GM23338 (cell line): ENCODE measurements around the gene SRGAP3. TPM values are rescaled to one million over a fixed set of nuclear protein-coding genes. Genes with fewer than 3 reads are reported as not detected.
A peak's percentile ranks its signal among the peaks of the same experiment; 100 is the strongest.

ENCODE experiments used
- ATAC-seq: fragments of 200-7000 bp; cut with Tn5 transposase; 3 replicates; pipeline ENCODE4 v1.9.1; 2020
- DNase-seq: peaks from one replicate; pipeline ENCODE4 v3.0.0-alpha.2; 2015; ENCODE audit warnings: low spot score
- H2AFZ ChIP-seq: fragments of 200-600 bp; sonication (generic); 2 replicates; pipeline ENCODE4 v1.8.0; 2016; ENCODE audit warnings: antibody characterized with exemption, mild to moderate bottlenecking, moderate library complexity
- H3F3A ChIP-seq: fragments of 200-600 bp; sonication (generic); replicated peaks from 2 replicates; pipeline ENCODE4 v1.8.0; 2017; ENCODE audit warnings: antibody characterized with exemption, mixed run types, low read depth
- H3K27ac ChIP-seq: fragments of 200-600 bp; sonication (generic); 2 replicates; pipeline ENCODE4 v1.6.1; 2016; ENCODE audit warnings: low read depth
- H3K27me3 ChIP-seq: fragments of 200-600 bp; sonication (generic); 2 replicates; pipeline ENCODE4 v1.8.0; 2016; ENCODE audit warnings: mild to moderate bottlenecking, mixed run types, moderate library complexity; ENCODE audit not compliant: insufficient read depth
- H3K36me3 ChIP-seq: fragments of 200-600 bp; sonication (generic); 2 replicates; pipeline ENCODE4 v1.8.0; 2016; ENCODE audit warnings: mild to moderate bottlenecking; ENCODE audit not compliant: insufficient read depth
- H3K4me1 ChIP-seq: fragments of 200-600 bp; sonication (generic); 2 replicates; pipeline ENCODE4 v1.8.0; 2016; ENCODE audit warnings: mild to moderate bottlenecking, moderate library complexity; ENCODE audit not compliant: insufficient read depth
- H3K4me2 ChIP-seq: fragments of 200-600 bp; sonication (generic); 2 replicates; pipeline ENCODE4 v1.7.1; 2017; ENCODE audit warnings: mixed run types
- H3K4me3 ChIP-seq: fragments of 200-600 bp; sonication (generic); 2 replicates; pipeline ENCODE4 v1.6.1; 2016; ENCODE audit warnings: mixed run types
- H3K79me2 ChIP-seq: fragments of 200-600 bp; sonication (generic); replicated peaks from 2 replicates; pipeline ENCODE4 v1.8.0; 2017; ENCODE audit warnings: mild to moderate bottlenecking; ENCODE audit not compliant: insufficient read depth
- H3K9me2 ChIP-seq: fragments of 200-600 bp; sonication (generic); 2 replicates; pipeline ENCODE4 v1.8.0; 2017; ENCODE audit not compliant: insufficient read depth
- H4K20me1 ChIP-seq: fragments of 200-600 bp; sonication (generic); replicated peaks from 2 replicates; pipeline ENCODE4 v1.8.0; 2017; ENCODE audit warnings: mild to moderate bottlenecking; ENCODE audit not compliant: insufficient read depth
- H3K27ac Mint-ChIP-seq: 2 replicates; pipeline ENCODE4 v1.8.0; 2020; ENCODE audit warnings: inconsistent platforms, mild to moderate bottlenecking, moderate library complexity, mixed read lengths
- H3K27me3 Mint-ChIP-seq: 3 replicates; pipeline ENCODE4 v1.8.0; 2022; ENCODE audit warnings: low read depth, mild to moderate bottlenecking, moderate library complexity, mixed read lengths, inconsistent platforms; ENCODE audit not compliant: insufficient read depth, poor library complexity
- H3K36me3 Mint-ChIP-seq: 3 replicates; pipeline ENCODE4 v1.8.0; 2021; ENCODE audit warnings: low read depth, mild to moderate bottlenecking, inconsistent platforms, moderate library complexity, mixed read lengths
- H3K4me1 Mint-ChIP-seq: 3 replicates; pipeline ENCODE4 v1.8.0; 2020; ENCODE audit warnings: mild to moderate bottlenecking, inconsistent platforms, mixed read lengths
- H3K4me3 Mint-ChIP-seq: 3 replicates; pipeline ENCODE4 v1.8.0; 2021; ENCODE audit warnings: moderate library complexity, mild to moderate bottlenecking, inconsistent platforms, mixed read lengths
- H3K9me3 Mint-ChIP-seq: 3 replicates; pipeline ENCODE4 v1.8.0; 2020; ENCODE audit warnings: moderate library complexity, mild to moderate bottlenecking, inconsistent platforms, mixed read lengths
- EZH2phosphoT487 ChIP-seq: fragments of 200-600 bp; sonication (generic); IDR thresholded peaks from one replicate; pipeline ENCODE4 v1.8.1; 2018; ENCODE audit warnings: antibody characterized with exemption; ENCODE audit not compliant: unreplicated experiment
- JUNB ChIP-seq: IDR thresholded peaks from one replicate; pipeline ENCODE4 v1.6.1; 2016; ENCODE audit warnings: antibody characterized with exemption; ENCODE audit not compliant: unreplicated experiment
- ZNF114 ChIP-seq: fragments of 250-450 bp; sonication (Bioruptor Pico); IDR thresholded peaks from 2 replicates; pipeline ENCODE4 v1.5.0; 2020; ENCODE audit warnings: mild to moderate bottlenecking, moderate library complexity
- ZNF331 ChIP-seq: fragments of 250-450 bp; sonication (Bioruptor Pico); IDR thresholded peaks from 2 replicates; pipeline ENCODE4 v1.5.0; 2020; ENCODE audit warnings: low read depth, mild to moderate bottlenecking, moderate library complexity
- polyA plus RNA-seq: library from polyadenylated mRNA; unstranded; fragments of >200 nt; fragmentation: Nextera tagmentation; extraction: Ambion mirVana; gene quantifications from 2 replicates; pipeline ENCODE4 v1.2.1, GENCODE V29; 2016
- total RNA-seq: library from RNA; depleted of rRNA; stranded (reverse); fragments of >200 nt; shearing (Covaris generic); gene quantifications from 2 replicates; pipeline ENCODE4 v1.2.3, GENCODE V29; 2014
- TF ChIP-seq, protein P1 (sequence below): fragments of 250-450 bp; sonication (Bioruptor Pico); IDR thresholded peaks from 2 replicates; pipeline ENCODE4 v1.5.0; 2020; ENCODE audit warnings: mild to moderate bottlenecking, moderate library complexity

The SRGAP3 gene
- total and polyA plus RNA-seq, 2 experiments from 2014 or later = 6.4 to 9.4 TPM

DNA sequence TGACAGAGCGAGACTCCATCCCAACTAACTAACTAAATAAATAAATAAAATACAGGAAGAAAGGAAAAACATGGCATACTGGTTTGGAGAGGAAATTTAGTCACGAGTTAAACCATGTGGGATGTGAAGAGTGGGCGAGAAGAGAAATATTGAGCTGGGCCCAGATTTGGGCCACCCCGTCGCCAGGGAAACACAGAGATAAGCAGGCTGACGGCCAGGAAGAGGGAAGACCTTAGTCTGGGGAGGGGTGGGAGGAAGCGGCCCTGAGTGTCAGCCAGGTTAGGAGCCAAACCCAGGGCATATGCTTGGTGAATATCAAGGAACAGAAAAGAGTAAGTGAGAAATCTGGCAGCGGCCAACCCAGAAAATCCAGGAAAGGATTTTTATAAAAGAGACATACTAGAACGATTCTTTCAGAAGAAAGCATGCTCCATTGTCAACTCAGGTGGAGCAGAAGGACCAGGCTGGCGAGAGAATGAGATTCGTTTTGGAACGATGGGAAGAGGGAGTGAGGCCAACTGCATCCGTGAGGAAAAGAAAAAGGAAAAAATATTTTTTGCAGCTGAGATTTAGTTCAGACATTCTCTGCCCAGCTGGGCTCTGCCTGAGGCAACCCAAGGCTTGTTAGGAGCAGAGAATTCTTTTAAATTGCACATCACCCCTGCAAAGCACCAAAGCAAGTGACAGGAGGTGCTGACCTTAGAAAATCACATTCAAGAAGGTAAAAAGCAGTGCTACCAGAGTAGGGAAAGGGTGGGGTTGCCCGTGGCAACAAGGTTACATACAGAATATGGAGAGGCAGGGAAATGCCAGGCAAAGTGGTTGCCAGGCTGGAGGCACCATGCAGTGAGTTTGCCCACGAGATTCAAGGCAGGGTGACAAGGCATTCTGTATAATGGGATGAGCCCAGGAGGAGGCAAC, 226.9 kb downstream of the SRGAP3 start:
- H3K4me2 ChIP-seq = no peak overlapping the region
- no peaks in the 10 kb centered on the region for H3F3A ChIP-seq
- DNase-seq = peak; percentile 17
- no peaks in the 10 kb centered on the region for H3K79me2 ChIP-seq
- H3K27ac ChIP-seq = no peak overlapping the region
- no peaks in the 10 kb centered on the region for H4K20me1 ChIP-seq
- no peaks in the 10 kb centered on the region for H3K36me3 Mint-ChIP-seq
- no peaks in the 10 kb centered on the region; the same call in 1 of the 2 replicates for H3K36me3 ChIP-seq
- H3K9me2 ChIP-seq = no peaks in the 10 kb centered on the region
- H3K9me3 Mint-ChIP-seq = no peaks in the 10 kb centered on the region
- no peak overlapping the region for H3K4me3 ChIP-seq
- no peak overlapping the region for H2AFZ ChIP-seq
- H3K27me3 ChIP-seq = no peaks in the 10 kb centered on the region
- TF ChIP-seq, protein P1, sequence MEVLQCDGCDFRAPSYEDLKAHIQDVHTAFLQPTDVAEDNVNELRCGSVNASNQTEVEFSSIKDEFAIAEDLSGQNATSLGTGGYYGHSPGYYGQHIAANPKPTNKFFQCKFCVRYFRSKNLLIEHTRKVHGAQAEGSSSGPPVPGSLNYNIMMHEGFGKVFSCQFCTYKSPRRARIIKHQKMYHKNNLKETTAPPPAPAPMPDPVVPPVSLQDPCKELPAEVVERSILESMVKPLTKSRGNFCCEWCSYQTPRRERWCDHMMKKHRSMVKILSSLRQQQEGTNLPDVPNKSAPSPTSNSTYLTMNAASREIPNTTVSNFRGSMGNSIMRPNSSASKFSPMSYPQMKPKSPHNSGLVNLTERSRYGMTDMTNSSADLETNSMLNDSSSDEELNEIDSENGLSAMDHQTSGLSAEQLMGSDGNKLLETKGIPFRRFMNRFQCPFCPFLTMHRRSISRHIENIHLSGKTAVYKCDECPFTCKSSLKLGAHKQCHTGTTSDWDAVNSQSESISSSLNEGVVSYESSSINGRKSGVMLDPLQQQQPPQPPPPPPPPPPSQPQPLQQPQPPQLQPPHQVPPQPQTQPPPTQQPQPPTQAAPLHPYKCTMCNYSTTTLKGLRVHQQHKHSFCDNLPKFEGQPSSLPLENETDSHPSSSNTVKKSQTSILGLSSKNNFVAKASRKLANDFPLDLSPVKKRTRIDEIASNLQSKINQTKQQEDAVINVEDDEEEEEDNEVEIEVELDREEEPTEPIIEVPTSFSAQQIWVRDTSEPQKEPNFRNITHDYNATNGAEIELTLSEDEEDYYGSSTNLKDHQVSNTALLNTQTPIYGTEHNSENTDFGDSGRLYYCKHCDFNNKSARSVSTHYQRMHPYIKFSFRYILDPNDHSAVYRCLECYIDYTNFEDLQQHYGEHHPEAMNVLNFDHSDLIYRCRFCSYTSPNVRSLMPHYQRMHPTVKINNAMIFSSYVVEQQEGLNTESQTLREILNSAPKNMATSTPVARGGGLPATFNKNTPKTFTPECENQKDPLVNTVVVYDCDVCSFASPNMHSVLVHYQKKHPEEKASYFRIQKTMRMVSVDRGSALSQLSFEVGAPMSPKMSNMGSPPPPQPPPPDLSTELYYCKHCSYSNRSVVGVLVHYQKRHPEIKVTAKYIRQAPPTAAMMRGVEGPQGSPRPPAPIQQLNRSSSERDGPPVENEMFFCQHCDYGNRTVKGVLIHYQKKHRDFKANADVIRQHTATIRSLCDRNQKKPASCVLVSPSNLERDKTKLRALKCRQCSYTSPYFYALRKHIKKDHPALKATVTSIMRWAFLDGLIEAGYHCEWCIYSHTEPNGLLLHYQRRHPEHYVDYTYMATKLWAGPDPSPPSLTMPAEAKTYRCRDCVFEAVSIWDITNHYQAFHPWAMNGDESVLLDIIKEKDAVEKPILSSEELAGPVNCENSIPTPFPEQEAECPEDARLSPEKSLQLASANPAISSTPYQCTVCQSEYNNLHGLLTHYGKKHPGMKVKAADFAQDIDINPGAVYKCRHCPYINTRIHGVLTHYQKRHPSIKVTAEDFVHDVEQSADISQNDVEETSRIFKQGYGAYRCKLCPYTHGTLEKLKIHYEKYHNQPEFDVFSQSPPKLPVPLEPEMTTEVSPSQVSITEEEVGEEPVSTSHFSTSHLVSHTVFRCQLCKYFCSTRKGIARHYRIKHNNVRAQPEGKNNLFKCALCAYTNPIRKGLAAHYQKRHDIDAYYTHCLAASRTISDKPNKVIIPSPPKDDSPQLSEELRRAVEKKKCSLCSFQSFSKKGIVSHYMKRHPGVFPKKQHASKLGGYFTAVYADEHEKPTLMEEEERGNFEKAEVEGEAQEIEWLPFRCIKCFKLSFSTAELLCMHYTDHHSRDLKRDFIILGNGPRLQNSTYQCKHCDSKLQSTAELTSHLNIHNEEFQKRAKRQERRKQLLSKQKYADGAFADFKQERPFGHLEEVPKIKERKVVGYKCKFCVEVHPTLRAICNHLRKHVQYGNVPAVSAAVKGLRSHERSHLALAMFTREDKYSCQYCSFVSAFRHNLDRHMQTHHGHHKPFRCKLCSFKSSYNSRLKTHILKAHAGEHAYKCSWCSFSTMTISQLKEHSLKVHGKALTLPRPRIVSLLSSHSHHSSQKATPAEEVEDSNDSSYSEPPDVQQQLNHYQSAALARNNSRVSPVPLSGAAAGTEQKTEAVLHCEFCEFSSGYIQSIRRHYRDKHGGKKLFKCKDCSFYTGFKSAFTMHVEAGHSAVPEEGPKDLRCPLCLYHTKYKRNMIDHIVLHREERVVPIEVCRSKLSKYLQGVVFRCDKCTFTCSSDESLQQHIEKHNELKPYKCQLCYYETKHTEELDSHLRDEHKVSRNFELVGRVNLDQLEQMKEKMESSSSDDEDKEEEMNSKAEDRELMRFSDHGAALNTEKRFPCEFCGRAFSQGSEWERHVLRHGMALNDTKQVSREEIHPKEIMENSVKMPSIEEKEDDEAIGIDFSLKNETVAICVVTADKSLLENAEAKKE (CRISPR knock-in tag) = no peak
- no peak for TF ChIP-seq JUNB
- no peak for TF ChIP-seq EZH2phosphoT487
- no peak for TF ChIP-seq ZNF114 (CRISPR knock-in tag)
- TF ChIP-seq ZNF331 (CRISPR knock-in tag) = no peak
- H3K27ac Mint-ChIP-seq = no peak overlapping the region
- no peak overlapping the region for H3K4me3 Mint-ChIP-seq
- H3K4me1 Mint-ChIP-seq = peaks cover 15% of the 10 kb centered on the region
- peaks cover 10% of the 10 kb centered on the region for H3K27me3 Mint-ChIP-seq
- H3K4me1 ChIP-seq = peaks cover 9% of the 10 kb centered on the region; the same call in 1 of the 2 replicates
- ATAC-seq = peak; percentile 40
